Sigmoid colon (tissue), 7 donors: ENCODE results near the gene PLEKHA1. TPM values are rescaled to one million over a fixed set of nuclear protein-coding genes. Genes with fewer than 3 reads are reported as not detected.

ENCODE experiments used
- DNase-seq: peaks from one replicate; pipeline ENCODE4 v3.0.0-alpha.2; 2019
- H3K27ac ChIP-seq, 4 donors: fragments of 200-600 bp; sonication (generic); one replicate each; pipeline ENCODE4 v1.5.1; 2016 to 2019; ENCODE audit warnings: mild to moderate bottlenecking in 1 of 4
- H3K27me3 ChIP-seq, 3 donors: fragments of 200-600 bp; sonication (generic); one replicate each; pipeline ENCODE4 v1.5.1; 2019; ENCODE audit warnings: mild to moderate bottlenecking in 1 of 3
- H3K36me3 ChIP-seq, 4 donors: fragments of 200-600 bp; sonication (generic); one replicate each; pipeline ENCODE4 v1.5.1; 2016 to 2019
- H3K4me1 ChIP-seq, 4 donors: fragments of 200-600 bp; sonication (generic); one replicate each; pipeline ENCODE4 v1.5.1; 2017 to 2019
- H3K4me3 ChIP-seq, 4 donors: fragments of 200-600 bp; sonication (generic); one replicate each; pipeline ENCODE4 v1.5.1; 2017 to 2019; ENCODE audit warnings: mild to moderate bottlenecking in 2 of 4, moderate library complexity in 1 of 4
- H3K9me3 ChIP-seq, 4 donors: fragments of 200-600 bp in 3 of 4; sonication (generic) in 3 of 4; one replicate each; pipeline versions ENCODE4 v1.5.1 to v1.6.1; 2013 to 2019
- CTCF ChIP-seq, 4 experiments: fragments of 450-650 bp in 3 of 4; fragments of 200-600 bp in 1 of 4; IDR thresholded peaks; one replicate each; pipeline ENCODE4 v1.5.1; 2016 to 2019; ENCODE audit warnings: antibody characterized with exemption in 4 of 4, mild to moderate bottlenecking in 3 of 4, moderate library complexity in 2 of 4
- EP300 ChIP-seq, 4 donors: sonication (generic); formaldehyde crosslinking; IDR thresholded peaks; one replicate each; pipeline ENCODE4 v1.6.1; 2017; ENCODE audit warnings: antibody characterized with exemption in 4 of 4
- POLR2A ChIP-seq, 2 donors: fragments of 450-650 bp; IDR thresholded peaks; one replicate each; pipeline ENCODE4 v1.6.1; 2016; ENCODE audit warnings: antibody characterized with exemption in 2 of 2, mild to moderate bottlenecking in 2 of 2, moderate library complexity in 2 of 2
- POLR2AphosphoS5 ChIP-seq, 4 donors: sonication (generic); formaldehyde crosslinking; IDR thresholded peaks; one replicate each; pipeline ENCODE4 v1.6.1; 2017; ENCODE audit warnings: antibody characterized with exemption in 4 of 4
- WGBS, 2 donors: extraction: QIAGEN DNeasy Blood & Tissue Kit; methylation state at CpG; one replicate each; pipeline ENCODE4 v1.1.7; 2013; 5-methylcytosine and 5-hydroxymethylcytosine counted together
- intact Hi-C: fragments of 100-400 bp; cut with DNase I; formaldehyde crosslinking; loops from one replicate; pipeline ENCODE4 v1.15.1; 2023
- polyA plus RNA-seq, 3 donors: library from polyadenylated mRNA; stranded (reverse); fragments of 200-250 nt; gene quantifications; one replicate each; pipeline ENCODE4 v1.2.3, GENCODE V29; 2013
- total RNA-seq, 4 donors: library from RNA; depleted of rRNA; stranded (reverse); fragments of >200 nt; gene quantifications; one replicate each; pipeline ENCODE4 v1.1.0, GENCODE V29; 2016
- donor health status: healthy with polysubstance abuse.
- donor health status: Bipolar disorder and iron deficiency.
- donor health status: healthy.

PLEKHA1 gene
- total and polyA plus RNA-seq, 7 donors: 20.9 to 53.2 (median 38.4) TPM

DNA sequence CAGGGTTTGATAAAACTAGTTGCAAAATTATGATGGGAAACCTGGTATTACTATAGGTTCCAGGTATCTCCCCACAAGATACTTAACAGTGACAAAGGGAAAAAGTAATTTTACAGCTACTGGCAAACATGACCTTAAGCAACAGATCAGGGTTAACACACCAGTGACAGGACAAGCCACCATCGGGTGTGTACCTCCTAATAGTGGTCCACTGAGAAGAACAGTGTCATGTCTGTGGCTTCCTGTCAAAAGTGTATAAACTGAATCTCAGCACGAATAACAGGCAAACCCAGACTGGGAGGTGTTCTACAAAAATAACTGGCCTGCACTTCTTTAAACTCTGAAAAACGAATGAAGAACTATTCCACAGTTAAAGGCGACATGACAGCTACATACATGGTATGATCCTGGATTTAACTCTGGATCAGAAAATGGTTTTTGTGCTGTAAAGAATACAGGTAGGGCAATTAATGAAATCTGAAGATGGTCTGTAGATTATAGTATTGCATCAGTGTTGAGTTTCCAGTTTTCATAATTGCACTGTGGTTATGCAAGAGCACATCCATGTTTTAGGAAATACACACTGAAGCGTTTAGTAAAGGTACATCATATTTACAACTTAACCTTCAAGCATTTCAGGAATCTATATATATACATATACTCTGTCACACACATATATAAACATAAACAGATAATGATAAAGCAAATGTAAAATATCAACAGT lies 47.9 kb downstream of the PLEKHA1 start:
- 67 to 86% methylated on average over 5 of the region's 5 CpGs for WGBS, 2 donors
- no peak for TF ChIP-seq EP300 (IDR thresholded peaks at IDR 0.05)
- no peak for TF ChIP-seq CTCF (IDR thresholded peaks at IDR 0.05)
- TF ChIP-seq POLR2A (IDR thresholded peaks at IDR 0.05): no peak
- no peaks in the 10 kb centered on the region for H3K9me3 ChIP-seq
- H3K27ac ChIP-seq: peak overlapping the region in 3 of 4 donors; percentile 8 to 68 (median 60)
- no peaks in the 10 kb centered on the region for H3K27me3 ChIP-seq
- no peak for DNase-seq
- H3K4me3 ChIP-seq: no peak overlapping the region
- intact Hi-C loops: no loop called here
- H3K4me1 ChIP-seq: peaks cover 0 to 72% (median 44%) of the 10 kb centered on the region in 4 donors
- H3K36me3 ChIP-seq: peaks cover 0 to 20% (median 0%) of the 10 kb centered on the region in 4 donors

DNA sequence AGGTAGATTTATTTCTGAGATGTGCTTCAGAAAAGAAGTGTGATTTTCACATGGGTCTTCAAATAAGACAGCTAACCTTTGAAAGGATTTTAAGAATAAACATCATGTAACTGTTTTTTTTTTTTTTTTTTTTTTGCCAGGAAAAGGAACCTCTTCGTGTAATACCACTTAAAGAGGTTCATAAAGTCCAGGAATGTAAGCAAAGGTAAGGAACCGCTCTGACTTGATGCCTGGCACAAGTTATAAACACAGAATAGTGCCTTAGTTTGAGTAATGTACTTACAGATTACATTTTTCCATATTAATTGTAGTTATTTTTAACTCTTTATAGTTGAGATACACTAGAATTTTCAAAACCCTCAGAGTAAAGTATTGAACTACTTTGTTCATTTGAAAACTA lies 49.6 kb downstream of the PLEKHA1 start:
- H3K4me3 ChIP-seq: no peak overlapping the region
- no peak for DNase-seq
- H3K27ac ChIP-seq: peak overlapping the region in 3 of 4 donors; percentile 2 to 68 (median 29)
- no peaks in the 10 kb centered on the region for H3K9me3 ChIP-seq
- intact Hi-C loops: no loop called here
- TF ChIP-seq CTCF (IDR thresholded peaks at IDR 0.05) (no peak), EP300 (IDR thresholded peaks at IDR 0.05) (peak in 1 of 4 donors; percentile 16), POLR2AphosphoS5 (IDR thresholded peaks at IDR 0.05) (no peak), POLR2A (IDR thresholded peaks at IDR 0.05) (no peak)
- 84 to 87% methylated on average over 2 of the region's 2 CpGs for WGBS, 2 donors
- peaks cover 0 to 66% (median 41%) of the 10 kb centered on the region in 4 donors for H3K4me1 ChIP-seq
- no peaks in the 10 kb centered on the region for H3K27me3 ChIP-seq
- peaks cover 0 to 28% (median 0%) of the 10 kb centered on the region in 4 donors for H3K36me3 ChIP-seq

DNA sequence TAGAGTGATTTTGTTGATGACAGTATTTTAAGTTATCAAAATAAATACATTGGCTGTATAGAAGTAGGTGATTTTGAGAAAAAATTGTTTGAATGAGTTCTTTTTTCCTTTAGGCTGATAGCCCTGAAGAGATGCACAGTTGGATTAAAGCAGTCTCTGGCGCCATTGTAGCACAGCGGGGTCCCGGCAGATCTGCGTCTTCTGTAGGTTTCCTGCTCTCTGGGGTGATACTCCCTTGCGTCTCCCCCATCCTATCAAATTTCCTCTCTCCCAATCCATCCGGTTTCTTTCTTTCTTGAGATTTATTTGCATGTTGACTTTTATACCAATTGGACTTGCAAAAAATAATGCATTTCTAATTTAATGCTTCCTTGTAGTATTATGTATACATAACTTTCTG lies 52.3 kb downstream of the PLEKHA1 start:
- TF ChIP-seq POLR2A (IDR thresholded peaks at IDR 0.05) (no peak), POLR2AphosphoS5 (IDR thresholded peaks at IDR 0.05) (no peak), CTCF (IDR thresholded peaks at IDR 0.05) (no peak), EP300 (IDR thresholded peaks at IDR 0.05) (no peak)
- WGBS, 2 donors: 95% methylated on average over 6 of the region's 6 CpGs
- H3K4me1 ChIP-seq: peaks cover 0 to 47% (median 15%) of the 10 kb centered on the region in 4 donors
- intact Hi-C loops: no loop called here
- no peaks in the 10 kb centered on the region for H3K27me3 ChIP-seq
- DNase-seq: no peak
- H3K27ac ChIP-seq: no peak overlapping the region
- H3K9me3 ChIP-seq: no peaks in the 10 kb centered on the region
- peaks cover 0 to 39% (median 0%) of the 10 kb centered on the region in 4 donors for H3K36me3 ChIP-seq
- no peak overlapping the region for H3K4me3 ChIP-seq

GRCh38 chr10:122427280-122427679 lies 52.8 kb downstream of the PLEKHA1 start:
- Histone ChIP-seq H3K36me3 (peaks cover 0 to 41% (median 0%) of the 10 kb centered on the region in 4 donors), H3K9me3 (no peaks in the 10 kb centered on the region), H3K27me3 (no peaks in the 10 kb centered on the region), H3K4me1 (peaks cover 0 to 42% (median 12%) of the 10 kb centered on the region in 4 donors), H3K4me3 (no peak overlapping the region), H3K27ac (no peak overlapping the region)
- TF ChIP-seq POLR2AphosphoS5 (IDR thresholded peaks at IDR 0.05) (no peak), EP300 (IDR thresholded peaks at IDR 0.05) (no peak), CTCF (IDR thresholded peaks at IDR 0.05) (no peak), POLR2A (IDR thresholded peaks at IDR 0.05) (no peak)
- intact Hi-C loops: no loop called here
- 49 to 81% methylated on average over 2 of the region's 2 CpGs for WGBS, 2 donors
- DNase-seq: no peak
